Choroid plexus epithelial cell (primary cell): Measurements from ENCODE around the gene MCOLN2.
"Not testable (repeated sequence)": the region's sequence is repeated elsewhere in the genome, so short reads cannot be mapped to it uniquely, and the experiment has no call there.

ENCODE experiments used
- DNase-seq: peaks from one replicate; pipeline ENCODE4 v3.0.0-alpha.2; 2010; ENCODE audit warnings: low read depth
- H3K4me3 ChIP-seq: 2 replicates; pipeline ENCODE4 v1.5.1; 2011; ENCODE audit warnings: low read depth, mild to moderate bottlenecking, control low read depth, low read length, moderate library complexity
- TF ChIP-seq, protein P1 (sequence below): conservative IDR thresholded peaks from 2 replicates; pipeline ENCODE4 v1.5.1; 2011; ENCODE audit warnings: low read depth, mild to moderate bottlenecking, control low read depth, inconsistent platforms, low read length, moderate library complexity

MCOLN2 gene

DNA sequence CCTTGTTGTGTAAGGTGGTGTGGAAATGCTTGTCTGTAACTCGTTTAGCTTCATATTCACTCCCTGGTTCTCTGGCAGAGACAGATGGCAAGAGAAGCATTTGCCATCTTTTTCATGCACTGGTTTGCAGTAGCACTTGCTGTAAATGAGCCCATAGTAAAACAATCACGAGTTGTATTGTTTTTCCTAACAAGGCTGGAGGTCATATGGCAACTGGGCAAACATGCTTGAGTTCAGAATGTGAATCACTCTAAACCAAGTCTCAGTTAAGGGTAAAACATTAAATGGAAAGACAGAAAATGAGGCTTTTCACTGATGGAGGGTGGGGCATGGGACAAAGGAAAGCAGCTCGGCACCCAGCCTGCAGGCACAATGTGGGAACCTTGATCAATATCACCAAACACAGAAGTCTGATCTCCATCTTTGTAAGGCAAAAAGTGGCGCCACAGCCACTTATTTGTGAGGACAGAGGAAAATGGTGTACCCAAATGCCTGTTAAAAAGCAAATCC lies 77.4 kb downstream of the MCOLN2 start:
- no peak for DNase-seq
- TF ChIP-seq, protein P1, sequence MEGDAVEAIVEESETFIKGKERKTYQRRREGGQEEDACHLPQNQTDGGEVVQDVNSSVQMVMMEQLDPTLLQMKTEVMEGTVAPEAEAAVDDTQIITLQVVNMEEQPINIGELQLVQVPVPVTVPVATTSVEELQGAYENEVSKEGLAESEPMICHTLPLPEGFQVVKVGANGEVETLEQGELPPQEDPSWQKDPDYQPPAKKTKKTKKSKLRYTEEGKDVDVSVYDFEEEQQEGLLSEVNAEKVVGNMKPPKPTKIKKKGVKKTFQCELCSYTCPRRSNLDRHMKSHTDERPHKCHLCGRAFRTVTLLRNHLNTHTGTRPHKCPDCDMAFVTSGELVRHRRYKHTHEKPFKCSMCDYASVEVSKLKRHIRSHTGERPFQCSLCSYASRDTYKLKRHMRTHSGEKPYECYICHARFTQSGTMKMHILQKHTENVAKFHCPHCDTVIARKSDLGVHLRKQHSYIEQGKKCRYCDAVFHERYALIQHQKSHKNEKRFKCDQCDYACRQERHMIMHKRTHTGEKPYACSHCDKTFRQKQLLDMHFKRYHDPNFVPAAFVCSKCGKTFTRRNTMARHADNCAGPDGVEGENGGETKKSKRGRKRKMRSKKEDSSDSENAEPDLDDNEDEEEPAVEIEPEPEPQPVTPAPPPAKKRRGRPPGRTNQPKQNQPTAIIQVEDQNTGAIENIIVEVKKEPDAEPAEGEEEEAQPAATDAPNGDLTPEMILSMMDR, result no peak
- H3K4me3 ChIP-seq, result no peak overlapping the region

GRCh38 chr1:84918726-84919336 lies 78.1 kb downstream of the MCOLN2 start:
- TF ChIP-seq, protein P1, result no peak
- DNase-seq, result no peak
- no peak overlapping the region for H3K4me3 ChIP-seq

- DNase-seq, result no peak
- TF ChIP-seq, protein P1, result no peak
- no peak overlapping the region for H3K4me3 ChIP-seq
Observed at GRCh38 chr1:84916897-84917296, 80.0 kb downstream of the MCOLN2 start.

DNA sequence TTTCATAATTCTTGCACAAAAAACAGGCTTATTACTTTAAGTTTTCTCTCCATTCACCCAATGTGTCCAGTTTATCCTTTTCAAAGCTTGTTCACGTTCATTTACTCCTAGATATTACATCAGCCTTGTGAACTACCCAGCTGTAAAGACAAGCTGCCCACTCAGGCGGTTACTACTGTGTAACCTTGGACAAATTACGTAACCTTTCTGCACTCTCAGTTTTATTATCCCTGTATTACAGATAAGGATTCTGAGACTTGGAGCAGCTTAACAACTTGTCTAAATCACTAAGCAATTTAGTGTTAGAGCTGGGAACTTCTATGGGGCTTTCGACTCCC lies 83.4 kb downstream of the MCOLN2 start:
- H3K4me3 ChIP-seq, result no peak overlapping the region
- DNase-seq, result peak; percentile 42
- TF ChIP-seq, protein P1, result no peak

DNA sequence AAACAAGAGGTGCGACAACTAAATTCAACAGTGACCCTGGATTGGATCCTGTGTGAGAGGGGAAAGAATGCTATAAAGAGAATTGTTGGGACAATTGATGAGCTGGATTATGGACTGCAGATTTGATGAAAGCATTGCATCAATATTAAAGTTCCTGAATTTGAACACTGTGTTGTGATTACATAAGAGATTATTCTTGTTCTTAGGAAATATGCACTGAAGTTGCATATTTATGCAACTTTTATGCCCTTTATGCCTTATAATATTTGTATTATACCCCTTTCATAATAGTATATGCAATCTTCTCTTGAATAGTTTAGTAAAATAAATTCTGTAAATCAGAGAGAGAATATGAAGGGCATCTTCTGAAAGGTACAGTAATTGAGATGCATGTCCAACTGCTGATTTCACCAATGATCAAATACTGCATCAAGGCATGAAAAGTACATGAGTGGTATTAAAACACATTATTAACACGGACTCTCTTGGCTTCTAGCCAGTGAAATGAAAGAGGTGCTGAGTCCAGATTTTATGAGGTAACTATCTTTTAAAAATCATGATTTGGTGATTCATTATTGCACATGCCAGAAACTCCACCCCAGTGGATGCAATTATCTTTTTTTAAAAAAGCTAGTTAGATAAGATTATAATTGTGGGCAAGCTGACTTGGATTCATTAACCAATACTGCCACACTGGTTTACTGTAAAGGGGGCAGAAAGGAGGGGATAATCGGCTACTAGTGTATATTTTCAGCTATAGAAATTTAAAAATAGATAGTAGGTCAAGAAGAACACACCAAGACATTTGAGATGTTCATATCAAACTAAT lies 84.0 kb downstream of the MCOLN2 start:
- no peak overlapping the region for H3K4me3 ChIP-seq
- TF ChIP-seq, protein P1, result no peak
- DNase-seq, result no peak

DNA sequence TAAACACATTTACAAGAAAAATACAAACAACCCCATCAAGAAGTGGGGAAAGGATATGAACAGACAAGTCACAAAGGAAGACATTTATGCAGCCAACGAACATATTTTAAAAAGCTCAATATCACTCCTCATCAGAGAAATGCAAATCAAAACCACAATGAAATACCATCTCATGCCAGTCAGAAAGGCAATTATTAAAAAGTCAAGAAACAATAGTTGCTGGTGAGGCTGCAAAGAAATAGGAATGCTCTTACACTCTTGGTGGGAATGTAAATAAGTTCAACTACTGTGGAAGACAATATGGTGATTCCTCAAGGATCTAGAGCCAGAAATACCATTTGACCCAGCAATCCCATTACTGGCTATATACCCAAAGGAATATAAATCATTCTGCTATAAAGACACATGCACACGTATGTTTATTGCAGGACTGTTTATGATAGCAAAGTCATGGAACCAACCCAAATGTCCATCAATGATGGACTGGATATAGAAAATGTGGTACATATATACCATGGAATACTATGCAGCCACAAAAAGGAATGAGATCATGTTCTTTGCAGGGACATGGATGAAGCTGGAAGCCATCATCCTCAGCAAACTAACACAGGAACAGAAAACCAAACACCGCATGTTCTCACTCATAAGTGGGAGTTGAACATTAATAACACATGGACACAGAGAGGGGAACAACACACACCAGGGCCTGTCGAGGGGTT lies 88.0 kb downstream of the MCOLN2 start:
- H3K4me3 ChIP-seq, DNase-seq: not testable (repeated sequence)

DNA sequence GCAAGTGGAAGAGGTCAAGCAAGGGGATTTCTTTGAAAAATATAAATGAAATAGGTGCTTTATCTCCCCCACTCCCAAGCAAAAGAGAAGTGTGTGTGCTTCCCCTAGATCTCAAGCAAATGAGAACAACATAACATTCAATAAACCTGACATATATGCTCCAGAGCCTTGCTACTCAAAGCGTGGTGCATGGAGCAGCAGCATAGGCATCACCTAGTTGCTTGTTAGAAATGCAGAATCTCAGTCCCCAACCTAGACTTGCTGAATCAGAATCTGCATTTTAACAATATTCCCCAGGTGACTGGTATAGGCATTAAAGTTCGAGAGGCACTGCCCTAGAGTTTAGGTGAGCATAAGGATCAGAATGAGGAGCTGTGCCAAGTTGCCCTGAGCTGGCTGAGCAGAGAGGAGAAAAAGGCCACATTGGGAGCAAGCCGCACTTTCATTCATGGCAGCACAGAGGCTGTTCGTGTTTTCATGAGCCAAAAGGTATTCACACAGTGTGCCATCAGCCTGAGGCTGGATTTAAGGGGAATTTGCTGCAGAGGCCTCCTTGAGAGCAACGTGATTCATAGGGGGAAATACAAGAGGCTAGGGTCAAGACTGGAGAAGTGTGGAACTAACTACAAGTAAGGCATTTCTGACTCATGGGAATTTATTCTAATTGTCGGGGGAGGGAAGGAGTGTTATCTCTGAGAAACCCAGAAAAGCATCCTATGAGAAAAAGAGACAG lies 89.7 kb downstream of the MCOLN2 start:
- no peak overlapping the region for H3K4me3 ChIP-seq
- peak; percentile 68 for DNase-seq
- TF ChIP-seq, protein P1, result no peak

DNA sequence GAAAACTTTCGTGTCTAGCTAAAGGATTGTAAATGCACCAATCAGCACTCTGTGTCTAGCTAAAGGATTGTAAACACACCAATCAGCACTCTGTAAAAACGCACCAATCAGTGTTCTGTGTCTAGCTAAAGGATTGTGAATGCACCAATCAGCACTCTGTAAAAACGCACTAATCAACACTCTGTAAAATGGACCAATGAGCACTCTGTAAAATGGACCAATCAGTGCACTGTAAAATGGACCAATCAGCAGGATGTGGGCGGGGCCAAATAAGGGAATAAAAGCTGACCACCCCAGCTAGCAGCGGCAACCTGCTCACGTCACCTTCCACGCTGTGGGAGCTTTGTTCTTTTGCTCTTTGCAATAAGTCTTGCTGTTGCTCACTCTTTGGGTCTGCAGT lies 94.2 kb downstream of the MCOLN2 start:
- DNase-seq, result not testable (repeated sequence)

More for the DNA sequence above, 94.2 kb downstream of the MCOLN2 start:
- H3K4me3 ChIP-seq, result not testable (repeated sequence)
